Measurements from ENCODE around the gene NUDT8.
"Not testable (repeated sequence)": the region's sequence is repeated elsewhere in the genome, so short reads cannot be mapped to it uniquely, and the experiment has no call there.

The NUDT8 gene

GRCh38 chr11:67622905-67623304, 6.8 kb downstream of the NUDT8 start:
- not testable (repeated sequence) for H3K27ac ChIP-seq (ENCODE audit: low read depth, low read length); H2BK15ac ChIP-seq (replicated peaks; ENCODE audit: low read depth); H2BK5ac ChIP-seq (ENCODE audit: low read length); H3K4me2 ChIP-seq (ENCODE audit: low read length); H3K36me3 ChIP-seq (ENCODE audit: control insufficient read depth, insufficient read depth, low read length); H2AK5ac ChIP-seq (ENCODE audit: low read length); H3K18ac ChIP-seq (ENCODE audit: low read length); H3K4me1 ChIP-seq (ENCODE audit: control insufficient read depth, low read depth, low read length); H4K5ac ChIP-seq (ENCODE audit: low read length); H3K9ac ChIP-seq (ENCODE audit: low read length); H2BK120ac ChIP-seq (ENCODE audit: low read depth, low read length); H3K4ac ChIP-seq (ENCODE audit: low read depth, low read length); H3K4me3 ChIP-seq (ENCODE audit: low read length); H3K27me3 ChIP-seq (ENCODE audit: insufficient read depth, low read length, poor library complexity); H3K79me1 ChIP-seq (ENCODE audit: low read length); H4K8ac ChIP-seq (ENCODE audit: low read depth, low read length); H3K79me2 ChIP-seq (ENCODE audit: control insufficient read depth, insufficient read depth, low read length); H3K56ac ChIP-seq (ENCODE audit: low read length); H3K23ac ChIP-seq (ENCODE audit: low read length)
- WGBS (ENCODE audit: extremely low coverage, insufficient coverage, low lambda C conversion rate), result no CpG with 5 or more reads among the region's 7 CpGs
- DNase-seq, result peak; percentile 30

- not testable (repeated sequence) for H3K4ac ChIP-seq (ENCODE audit: low read depth, low read length); H2BK15ac ChIP-seq (replicated peaks; ENCODE audit: low read depth); H3K4me1 ChIP-seq (ENCODE audit: control insufficient read depth, low read depth, low read length); H3K56ac ChIP-seq (ENCODE audit: low read length); H2BK120ac ChIP-seq (ENCODE audit: low read depth, low read length); H4K5ac ChIP-seq (ENCODE audit: low read length); H3K18ac ChIP-seq (ENCODE audit: low read length); H3K36me3 ChIP-seq (ENCODE audit: control insufficient read depth, insufficient read depth, low read length); H3K79me2 ChIP-seq (ENCODE audit: control insufficient read depth, insufficient read depth, low read length); H3K23ac ChIP-seq (ENCODE audit: low read length); H3K27me3 ChIP-seq (ENCODE audit: insufficient read depth, low read length, poor library complexity); H2AK5ac ChIP-seq (ENCODE audit: low read length); H3K79me1 ChIP-seq (ENCODE audit: low read length); H2BK5ac ChIP-seq (ENCODE audit: low read length); H3K27ac ChIP-seq (ENCODE audit: low read depth, low read length); H4K8ac ChIP-seq (ENCODE audit: low read depth, low read length); H3K4me2 ChIP-seq (ENCODE audit: low read length)
- peak overlapping the region; percentile 53 for H3K9ac ChIP-seq (ENCODE audit: low read length)
- peak overlapping the region; percentile 14 for H3K4me3 ChIP-seq (ENCODE audit: low read length)
- peak; percentile 24 for DNase-seq
- WGBS (ENCODE audit: extremely low coverage, insufficient coverage, low lambda C conversion rate), result no CpG with 5 or more reads among the region's 3 CpGs
Observed at GRCh38 chr11:67621928-67622327, 7.8 kb downstream of the NUDT8 start.

- not testable (repeated sequence) for H2AK5ac ChIP-seq (ENCODE audit: low read length); H3K36me3 ChIP-seq (ENCODE audit: control insufficient read depth, insufficient read depth, low read length); H3K23ac ChIP-seq (ENCODE audit: low read length); H2BK5ac ChIP-seq (ENCODE audit: low read length); H3K4ac ChIP-seq (ENCODE audit: low read depth, low read length); H3K27me3 ChIP-seq (ENCODE audit: insufficient read depth, low read length, poor library complexity); H3K18ac ChIP-seq (ENCODE audit: low read length); H4K5ac ChIP-seq (ENCODE audit: low read length); H4K8ac ChIP-seq (ENCODE audit: low read depth, low read length); H3K79me2 ChIP-seq (ENCODE audit: control insufficient read depth, insufficient read depth, low read length); H3K79me1 ChIP-seq (ENCODE audit: low read length); H2BK15ac ChIP-seq (replicated peaks; ENCODE audit: low read depth); H3K4me2 ChIP-seq (ENCODE audit: low read length); H2BK120ac ChIP-seq (ENCODE audit: low read depth, low read length)
- peaks cover 13% of the 10 kb centered on the region for H3K4me1 ChIP-seq (ENCODE audit: control insufficient read depth, low read depth, low read length)
- peak overlapping the region; percentile 31 for H3K27ac ChIP-seq (ENCODE audit: low read depth, low read length)
- peak overlapping the region; percentile 72 for H3K4me3 ChIP-seq (ENCODE audit: low read length)
- no CpG with 5 or more reads among the region's 13 CpGs for WGBS (ENCODE audit: extremely low coverage, insufficient coverage, low lambda C conversion rate)
- peak overlapping the region; percentile 82 for H3K56ac ChIP-seq (ENCODE audit: low read length)
- peak; percentile 87 for DNase-seq
- peak overlapping the region; percentile 79 for H3K9ac ChIP-seq (ENCODE audit: low read length)
Observed at GRCh38 chr11:67620621-67621020, 9.1 kb downstream of the NUDT8 start.

- H3K4me3 ChIP-seq (ENCODE audit: low read length), result peak overlapping the region; percentile 72
- no CpG with 5 or more reads among the region's 33 CpGs for WGBS (ENCODE audit: extremely low coverage, insufficient coverage, low lambda C conversion rate)
- H3K79me1 ChIP-seq (ENCODE audit: low read length); H3K79me2 ChIP-seq (ENCODE audit: control insufficient read depth, insufficient read depth, low read length); H2BK15ac ChIP-seq (replicated peaks; ENCODE audit: low read depth); H3K27ac ChIP-seq (ENCODE audit: low read depth, low read length); H2BK120ac ChIP-seq (ENCODE audit: low read depth, low read length); H3K27me3 ChIP-seq (ENCODE audit: insufficient read depth, low read length, poor library complexity); H4K5ac ChIP-seq (ENCODE audit: low read length); H2AK5ac ChIP-seq (ENCODE audit: low read length); H3K36me3 ChIP-seq (ENCODE audit: control insufficient read depth, insufficient read depth, low read length); H3K23ac ChIP-seq (ENCODE audit: low read length); H3K18ac ChIP-seq (ENCODE audit: low read length); H3K4ac ChIP-seq (ENCODE audit: low read depth, low read length); H4K8ac ChIP-seq (ENCODE audit: low read depth, low read length); H2BK5ac ChIP-seq (ENCODE audit: low read length): not testable (repeated sequence)
- H3K9ac ChIP-seq (ENCODE audit: low read length), result peak overlapping the region; percentile 79
- H3K4me1 ChIP-seq (ENCODE audit: control insufficient read depth, low read depth, low read length), result peaks cover 14% of the 10 kb centered on the region
- peak overlapping the region; percentile 10 for H3K4me2 ChIP-seq (ENCODE audit: low read length)
- H3K56ac ChIP-seq (ENCODE audit: low read length), result peak overlapping the region; percentile 82
- peak; percentile 95 for DNase-seq
Observed at GRCh38 chr11:67619683-67620618, 9.8 kb downstream of the NUDT8 start.

- H3K4me3 ChIP-seq (ENCODE audit: low read length); H3K18ac ChIP-seq (ENCODE audit: low read length); H3K79me2 ChIP-seq (ENCODE audit: control insufficient read depth, insufficient read depth, low read length); H2BK15ac ChIP-seq (replicated peaks; ENCODE audit: low read depth); H3K4ac ChIP-seq (ENCODE audit: low read depth, low read length); H3K27me3 ChIP-seq (ENCODE audit: insufficient read depth, low read length, poor library complexity); H4K5ac ChIP-seq (ENCODE audit: low read length); H2AK5ac ChIP-seq (ENCODE audit: low read length); DNase-seq; H2BK120ac ChIP-seq (ENCODE audit: low read depth, low read length); H4K8ac ChIP-seq (ENCODE audit: low read depth, low read length); H3K23ac ChIP-seq (ENCODE audit: low read length); H3K56ac ChIP-seq (ENCODE audit: low read length); H3K27ac ChIP-seq (ENCODE audit: low read depth, low read length); H3K9ac ChIP-seq (ENCODE audit: low read length); H3K79me1 ChIP-seq (ENCODE audit: low read length); H3K4me2 ChIP-seq (ENCODE audit: low read length); H2BK5ac ChIP-seq (ENCODE audit: low read length); H3K36me3 ChIP-seq (ENCODE audit: control insufficient read depth, insufficient read depth, low read length): not testable (repeated sequence)
- no CpG with 5 or more reads among the region's 40 CpGs for WGBS (ENCODE audit: extremely low coverage, insufficient coverage, low lambda C conversion rate)
- H3K4me1 ChIP-seq (ENCODE audit: control insufficient read depth, low read depth, low read length), result peaks cover 18% of the 10 kb centered on the region
Observed at GRCh38 chr11:67618901-67619659, 10.7 kb downstream of the NUDT8 start.
